ENCODE measurements around the gene ST6GALNAC5. TPM values are rescaled to one million over a fixed set of nuclear protein-coding genes. Genes with fewer than 3 reads are reported as not detected.

Gene ST6GALNAC5
- total and polyA plus RNA-seq, 2 donors (not counting 3 experiments of a cell fraction or from before 2014, with no cell fraction given) = not detected

GRCh38 chr1:77057994-77058585 is 190.8 kb downstream of the ST6GALNAC5 start:
- Histone ChIP-seq H3K9ac (replicated peaks; ENCODE audit: extremely low read depth, insufficient read depth, low read length) (no peak overlapping the region), H4K20me1 (replicated peaks; ENCODE audit: control insufficient read depth, extremely low read depth, insufficient read depth, low read length) (no peaks in the 10 kb centered on the region), H3K36me3 (ENCODE audit: control insufficient read depth in 2 of 2, extremely low read depth in 1 of 2, insufficient read depth in 2 of 2, low read length in 2 of 2) (no peaks in the 10 kb centered on the region), H3K4me3 (replicated peaks in 1 of 3; ENCODE audit: insufficient read depth in 1 of 3, low read depth in 1 of 3, low read length in 3 of 3) (no peak overlapping the region), H3K27ac (ENCODE audit: insufficient read depth, low read depth, low read length) (no peak overlapping the region), H2AFZ (ENCODE audit: low read depth, low read length) (no peak overlapping the region), H3K27me3 (ENCODE audit: control insufficient read depth in 2 of 2, insufficient read depth in 2 of 2, low read length in 2 of 2) (peaks cover 0 to 4% of the 10 kb centered on the region in 2 experiments), H3K9me3 (replicated peaks; ENCODE audit: control insufficient read depth, insufficient read depth, low read length) (no peaks in the 10 kb centered on the region), H3K79me2 (ENCODE audit: control insufficient read depth, insufficient read depth, low read length) (no peaks in the 10 kb centered on the region), H3K9me1 (replicated peaks; ENCODE audit: control insufficient read depth, extremely low read depth, insufficient read depth, low read length) (no peaks in the 10 kb centered on the region), H3K4me1 (ENCODE audit: control insufficient read depth, extremely low read depth, insufficient read depth, low read length) (no peaks in the 10 kb centered on the region), H3K4me2 (ENCODE audit: insufficient read depth, low read length) (no peak overlapping the region)
- FAIRE-seq (no peak), DNase-seq (ENCODE audit: low read depth, low spot score) (no peak)
- no TSS peak for BruUV-seq (replicated peaks)
- intact Hi-C loops (cut with micrococcal nuclease) (no loop called here), dilution Hi-C loops (cut with MboI; ENCODE audit: extremely low pct_ligation_motif_present, low sequenced_read_pairs) (no loop called here)
- no peak for TF ChIP-seq EZH2 (IDR thresholded peaks at IDR 0.05; ENCODE audit: borderline replicate concordance, low read depth, low read length, severe bottlenecking)
- TF ChIP-seq POLR2A (IDR thresholded peaks at IDR 0.05; ENCODE audit: low read depth, low read length) = no peak
- no peak for TF ChIP-seq MAX (IDR thresholded peaks at IDR 0.05; ENCODE audit: insufficient read depth, insufficient read length)
- TF ChIP-seq POLR2AphosphoS5 (IDR thresholded peaks at IDR 0.05; ENCODE audit: insufficient read depth, low read depth, low read length) = no peak
- TF ChIP-seq FOS (IDR thresholded peaks at IDR 0.05; ENCODE audit: borderline replicate concordance, insufficient read depth, low read length) = no peak
- TF ChIP-seq CTCF (IDR thresholded peaks at IDR 0.05; ENCODE audit: extremely low read depth in 1 of 2, insufficient read depth in 1 of 2, low read depth in 1 of 2, low read length in 2 of 2) = no peak
- no peak for TF ChIP-seq MYC (IDR thresholded peaks at IDR 0.05; ENCODE audit: low read depth, low read length)
- no peak for TF ChIP-seq JUN (IDR thresholded peaks at IDR 0.05; ENCODE audit: borderline replicate concordance, insufficient read depth, insufficient read length, low read depth)
- TF ChIP-seq GATA2 (IDR thresholded peaks at IDR 0.05; ENCODE audit: insufficient read depth, insufficient read length, low read depth, low read length) = no peak
- CTCF ChIA-PET = no interaction called here
- POLR2A ChIA-PET = no interaction called here

All from endothelial cell of umbilical vein (primary cell).